NCI-H2107 (cell line): ENCODE results near the gene ZNF582.

Experiments used
- DNase-seq: peaks from one replicate; lab custom pipeline; 2025; lab: John Stamatoyannopoulos, UW

ZNF582 gene

GRCh38 chr19:56393119-56394012, at the start of gene ZNF582:
TSS of gene ZNF582 (minus strand) at chr19:56393534. CDS start at chr19:56391752, 1,782 bp downstream.
- DNase-seq = peak; percentile 70

- DNase-seq = no peak
Measured at GRCh38 chr19:56441206-56441792, 48.0 kb upstream of the ZNF582 start.

GRCh38 chr19:56423985-56424353, 30.6 kb upstream of the ZNF582 start:
- no peak for DNase-seq

GRCh38 chr19:56423276-56423984, 30.1 kb upstream of the ZNF582 start:
- no peak for DNase-seq

GRCh38 chr19:56405062-56405461, 11.7 kb upstream of the ZNF582 start:
- DNase-seq = no peak

- DNase-seq = no peak
Measured at GRCh38 chr19:56404705-56405056, 11.3 kb upstream of the ZNF582 start.

- DNase-seq = peak; percentile 66
Measured at GRCh38 chr19:56403764-56404704, 10.7 kb upstream of the ZNF582 start, which contains the start of gene ZNF583. TSS of gene ZNF583 (plus strand) at chr19:56404332. CDS start at chr19:56407115, 2,783 bp downstream.

GRCh38 chr19:56403261-56403660, 9.9 kb upstream of the ZNF582 start:
- no peak for DNase-seq

GRCh38 chr19:56400485-56400884, 7.2 kb upstream of the ZNF582 start:
- DNase-seq = no peak

GRCh38 chr19:56398809-56399208, 5.5 kb upstream of the ZNF582 start:
- no peak for DNase-seq

GRCh38 chr19:56383826-56384605, 9.3 kb downstream of the ZNF582 start:
- no peak for DNase-seq

GRCh38 chr19:56377105-56377924, 16.0 kb downstream of the ZNF582 start:
- DNase-seq = no peak

- no peak for DNase-seq
Measured at GRCh38 chr19:56372281-56372680, 21.1 kb downstream of the ZNF582 start.

- DNase-seq = no peak
Measured at GRCh38 chr19:56369886-56370676, 23.3 kb downstream of the ZNF582 start.

GRCh38 chr19:56367829-56368711, 25.3 kb downstream of the ZNF582 start:
- DNase-seq = peak; percentile 11

- no peak for DNase-seq
Measured at GRCh38 chr19:56360841-56361240, 32.5 kb downstream of the ZNF582 start.

GRCh38 chr19:56356944-56357343, 36.4 kb downstream of the ZNF582 start:
- DNase-seq = no peak

GRCh38 chr19:56355517-56355916, 37.8 kb downstream of the ZNF582 start:
- no peak for DNase-seq
